SHP77 (cell line): ENCODE measurements around the gene LTBP1.

ENCODE experiments used
- DNase-seq, 2 experiments: peaks; one replicate each; lab custom pipeline; 2025; lab: John Stamatoyannopoulos, UW

LTBP1 gene

DNA sequence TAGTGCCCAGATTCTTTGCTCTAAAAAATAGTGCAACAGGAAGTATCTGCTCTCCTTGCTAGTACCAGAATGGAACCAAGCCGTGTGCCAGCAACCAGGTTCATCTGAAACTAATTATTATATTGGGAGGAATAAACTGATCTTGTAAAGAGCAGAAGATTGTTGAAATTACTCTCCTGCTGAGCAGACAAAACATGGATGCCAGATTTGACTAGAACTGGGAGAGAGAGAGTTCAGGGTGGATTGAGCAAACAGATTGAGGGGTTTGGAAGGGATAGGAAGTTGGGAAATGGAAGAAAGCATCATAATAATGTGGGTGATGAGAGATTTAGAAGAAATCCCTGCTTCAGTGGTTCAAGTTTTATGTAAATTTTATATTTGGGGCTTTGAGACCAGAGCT is 369.6 kb downstream of the LTBP1 start:
- no peak for DNase-seq

DNA sequence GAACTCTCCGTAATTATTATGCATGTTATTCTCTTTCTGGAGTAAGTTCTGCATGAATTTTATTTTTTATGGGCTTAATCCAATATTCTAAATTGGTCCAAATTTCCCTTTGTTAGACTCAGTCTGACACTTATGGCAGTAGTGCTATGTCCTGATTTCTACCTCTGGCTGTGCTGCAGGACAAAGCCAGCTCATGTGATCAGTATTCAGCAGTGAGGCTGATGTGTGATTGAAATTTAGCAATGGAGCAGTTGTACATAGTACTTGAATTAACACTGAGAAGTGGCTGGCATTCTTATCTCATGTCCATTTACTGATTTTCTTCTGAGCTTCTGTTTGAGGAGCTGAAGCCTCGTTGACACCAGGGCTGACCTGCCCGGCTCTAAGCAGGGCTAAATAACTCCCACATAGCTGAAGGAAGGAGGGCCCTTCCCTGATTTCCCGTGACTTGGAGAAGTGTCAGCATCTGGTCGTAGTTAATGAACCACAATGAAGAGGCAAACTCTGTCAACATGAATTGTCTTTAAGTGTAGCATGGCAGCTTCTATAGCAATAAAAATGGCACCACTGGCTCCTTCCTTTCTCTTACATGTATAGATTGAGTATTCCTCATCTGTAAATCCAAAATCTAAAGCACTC is 370.7 kb downstream of the LTBP1 start:
- no peak for DNase-seq

DNA sequence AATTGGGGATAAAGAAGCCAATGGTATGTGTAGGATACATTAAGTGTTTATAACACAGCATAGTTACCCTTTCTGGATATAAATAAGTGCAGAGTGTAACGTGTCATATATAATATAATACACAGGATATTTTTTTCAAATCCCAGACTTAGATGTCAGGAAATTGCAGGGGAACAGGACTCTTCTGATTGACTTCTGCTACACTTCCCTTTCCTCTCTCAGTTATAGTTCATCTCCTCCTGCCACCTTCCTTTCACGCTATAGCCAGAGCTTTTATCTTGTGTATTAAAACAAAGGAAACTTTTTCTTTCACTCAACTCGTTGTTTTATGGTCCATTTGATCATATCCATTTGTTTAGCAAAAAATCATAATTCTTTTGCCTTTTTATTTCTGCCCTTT is 371.7 kb downstream of the LTBP1 start:
- DNase-seq = no peak

DNA sequence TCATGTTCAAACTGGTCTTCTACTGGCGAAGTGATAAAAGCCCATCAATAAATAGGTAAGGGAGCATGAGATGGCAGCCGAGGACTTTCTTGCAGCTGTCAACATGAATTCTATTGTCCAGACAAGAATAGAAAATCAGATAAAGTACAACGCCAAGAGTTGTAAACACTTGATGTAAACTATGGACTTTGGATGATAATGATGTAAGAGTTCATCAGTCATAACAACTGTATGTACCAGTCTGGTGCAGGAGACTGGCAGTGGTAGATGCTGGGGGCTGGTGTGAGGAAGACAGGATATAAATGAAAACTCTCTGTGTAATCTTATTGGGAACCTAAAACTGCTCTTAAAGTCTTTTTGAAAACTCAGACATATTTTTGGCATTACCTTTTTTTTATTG is 373.8 kb downstream of the LTBP1 start:
- no peak for DNase-seq

DNA sequence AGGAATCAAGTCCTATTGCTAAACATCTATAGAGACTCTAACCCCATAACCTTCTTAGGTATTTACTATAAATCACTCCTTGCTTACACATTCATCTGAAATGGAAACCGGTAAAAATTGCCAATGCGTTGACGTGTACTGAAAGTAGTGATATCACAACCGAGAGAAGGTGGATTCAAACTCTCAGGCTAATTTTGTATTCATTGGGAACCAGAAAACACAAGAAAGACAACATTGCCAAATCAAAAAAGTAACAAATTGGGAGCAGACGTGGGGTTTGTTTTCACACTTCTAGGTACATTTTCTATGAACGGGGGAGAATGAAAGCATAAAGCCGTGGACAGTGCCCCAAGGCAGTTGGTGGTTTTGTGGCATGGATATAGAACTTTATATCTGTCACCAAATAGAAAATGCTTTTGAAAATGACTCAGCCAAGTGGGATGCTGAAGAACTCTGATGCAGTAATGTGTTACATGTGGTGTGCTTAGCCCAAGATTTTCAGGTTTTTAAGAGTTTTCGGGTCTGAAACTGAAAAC is 374.6 kb downstream of the LTBP1 start:
- DNase-seq = no peak

DNA sequence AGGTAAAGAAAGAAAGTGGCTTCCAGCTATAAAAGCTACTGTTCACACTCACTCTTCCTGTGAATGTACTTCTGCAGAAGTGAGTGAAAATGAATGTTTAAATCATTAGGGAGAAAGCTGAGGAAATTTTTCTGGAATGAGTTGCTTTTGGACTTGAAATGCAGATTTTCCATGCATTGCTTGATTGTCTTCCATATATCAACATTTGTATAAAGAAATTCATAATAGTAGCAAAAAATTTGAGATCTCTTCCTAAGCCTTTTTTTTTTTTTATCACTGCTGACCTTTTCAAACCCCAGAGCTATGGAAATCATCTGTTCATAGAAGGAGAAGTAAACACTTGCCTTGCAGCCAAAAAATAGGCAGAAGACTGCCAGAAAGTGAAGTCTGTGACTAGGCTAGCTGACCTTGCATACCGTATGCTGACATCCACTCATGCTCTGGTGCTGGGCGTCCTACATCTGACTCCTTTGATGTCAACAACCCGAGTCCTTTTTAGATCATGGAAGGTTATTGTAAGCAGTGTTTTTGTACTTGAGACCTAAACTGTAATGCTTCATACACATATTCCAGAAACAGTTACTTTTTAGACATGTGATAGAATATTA is 375.2 kb downstream of the LTBP1 start:
- no peak for DNase-seq

DNA sequence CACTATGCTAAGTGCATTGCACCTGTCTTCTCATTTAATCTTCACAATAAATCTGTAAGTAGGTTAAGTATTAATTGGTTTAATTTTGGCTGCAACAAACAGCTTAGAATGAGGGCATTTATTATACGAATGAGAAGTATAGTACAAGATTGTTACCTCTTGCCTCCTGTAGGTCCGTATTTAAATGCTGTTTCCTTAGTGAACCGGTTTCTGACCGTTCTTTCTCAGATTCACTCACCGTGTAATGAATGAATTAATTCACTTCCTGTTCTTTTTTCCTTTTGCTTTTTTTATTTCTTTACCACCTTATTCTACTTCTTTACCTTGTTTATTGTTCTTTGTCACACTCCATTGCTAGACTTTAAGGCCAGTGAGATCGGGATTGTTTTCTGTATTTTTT is 375.9 kb downstream of the LTBP1 start:
- no peak for DNase-seq

DNA sequence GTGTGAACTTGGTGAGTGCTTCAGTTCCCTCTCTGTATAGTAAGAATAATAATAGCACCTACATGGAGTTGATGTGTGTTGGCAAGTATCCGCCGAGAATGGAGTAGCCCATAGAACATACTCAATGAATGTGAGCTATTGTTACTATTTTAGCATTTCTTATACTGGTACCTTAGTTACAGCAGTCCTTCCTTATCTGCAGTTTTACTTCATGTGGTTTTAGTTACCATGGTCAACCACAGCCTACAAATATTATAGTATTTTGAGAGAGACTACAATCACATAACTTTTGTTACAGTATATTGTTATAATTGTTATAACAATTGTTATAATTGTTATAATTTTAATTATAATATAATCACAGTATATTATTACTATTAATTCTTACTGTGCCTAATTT is 377.2 kb downstream of the LTBP1 start:
- no peak for DNase-seq

DNA sequence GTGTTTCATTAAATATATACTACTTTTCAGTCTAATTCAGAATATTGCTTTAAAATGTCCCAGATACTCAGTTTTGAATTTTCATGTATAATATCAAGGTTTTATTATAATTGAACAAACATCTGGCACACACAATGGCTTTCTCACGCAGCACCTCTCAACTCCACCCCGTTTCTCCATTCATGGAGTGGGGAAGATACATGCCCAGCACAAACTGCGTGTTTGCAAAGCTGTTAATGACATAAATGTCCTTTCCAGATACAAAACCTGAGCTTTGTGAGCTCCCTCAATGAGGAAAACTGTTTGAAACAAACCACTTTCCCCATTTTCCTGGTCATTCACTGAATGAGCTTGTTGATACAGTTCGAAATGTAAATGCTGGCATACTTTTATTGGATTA is 379.3 kb downstream of the LTBP1 start:
- peak; percentile 28 to 46 for DNase-seq

DNA sequence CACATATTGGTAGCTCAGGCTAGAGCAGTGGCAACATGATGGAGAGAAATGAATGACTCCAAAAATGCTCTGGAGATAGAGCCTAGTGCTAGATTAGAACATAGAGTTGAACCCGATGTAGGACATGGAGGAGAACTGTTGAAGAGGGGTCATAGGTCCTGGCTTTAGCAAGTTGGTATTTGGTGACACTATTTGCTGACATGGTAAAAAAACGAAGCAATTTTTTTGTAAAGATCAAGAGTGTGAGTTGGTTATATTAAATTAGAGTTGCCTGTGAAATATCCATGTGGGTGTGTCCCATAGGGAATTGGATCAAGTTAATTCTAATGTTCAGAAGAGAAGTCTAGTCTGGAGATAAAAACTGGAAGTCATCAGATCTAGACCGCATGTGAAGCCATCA is 386.7 kb downstream of the LTBP1 start:
- no peak for DNase-seq

DNA sequence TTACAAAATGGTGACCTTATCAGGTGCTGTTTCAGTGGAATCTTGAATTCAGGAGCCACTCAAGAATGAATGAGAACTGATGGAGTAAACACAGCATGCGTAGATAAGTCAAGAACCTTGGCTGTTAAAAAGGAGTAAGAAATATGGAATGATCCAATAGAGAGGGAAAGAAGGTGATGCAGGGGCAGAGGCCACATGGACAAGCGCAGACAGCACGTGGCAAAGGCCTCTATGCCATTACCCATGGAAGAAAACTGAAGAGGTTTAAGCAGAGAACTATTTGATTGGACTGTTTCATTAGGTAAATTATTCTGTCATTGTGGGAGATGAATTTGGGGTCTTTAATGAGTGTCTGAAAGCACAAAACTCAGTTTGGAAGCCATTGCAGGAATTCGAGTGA is 387.3 kb downstream of the LTBP1 start:
- no peak for DNase-seq

DNA sequence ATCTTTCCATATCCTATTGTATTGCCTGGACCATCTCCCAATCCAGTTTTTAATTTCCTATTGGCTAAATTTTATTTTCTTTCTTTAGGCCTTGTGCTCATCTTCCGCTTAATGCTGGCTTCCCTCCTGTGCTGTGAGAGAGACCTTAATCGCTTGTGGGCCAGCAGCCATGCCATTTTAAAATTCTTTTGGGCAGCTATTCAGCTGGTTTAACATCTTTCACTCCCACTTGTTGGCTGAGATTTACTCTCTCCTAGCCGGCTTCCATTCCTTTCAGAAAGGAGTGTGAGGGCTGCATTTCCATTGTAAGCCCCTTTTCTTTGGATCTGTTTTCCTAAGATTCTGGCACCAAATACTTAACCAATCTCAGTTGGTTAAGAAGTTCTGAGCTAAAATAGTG is 388.8 kb downstream of the LTBP1 start:
- DNase-seq = no peak

DNA sequence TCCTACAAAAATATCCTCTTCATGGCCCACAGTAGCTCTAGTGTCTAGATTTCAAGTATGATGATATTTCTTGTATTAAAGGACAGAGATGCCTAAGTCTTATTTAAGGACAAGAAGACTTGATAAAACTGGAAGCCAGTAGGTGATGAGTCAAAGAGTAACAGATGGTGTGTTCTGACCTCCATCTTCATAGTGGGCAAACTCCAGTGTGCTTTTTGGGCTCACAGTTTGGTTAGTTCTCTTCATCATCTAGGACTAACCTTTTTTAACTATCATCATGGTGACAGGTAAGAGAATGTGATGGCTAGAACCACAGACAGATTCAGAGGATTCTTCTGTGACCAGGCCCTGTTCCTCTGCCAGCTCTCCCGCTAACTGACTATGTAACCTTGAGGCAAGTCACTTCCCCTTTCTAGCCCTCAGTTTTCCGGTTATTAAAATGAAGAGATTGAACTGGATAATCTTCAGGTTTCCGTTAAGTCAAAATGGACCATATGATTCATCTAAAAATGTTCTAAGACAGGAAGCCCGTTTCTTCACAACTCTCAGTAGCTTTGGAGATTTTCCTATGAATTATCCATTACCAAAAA is 389.4 kb downstream of the LTBP1 start:
- no peak for DNase-seq

DNA sequence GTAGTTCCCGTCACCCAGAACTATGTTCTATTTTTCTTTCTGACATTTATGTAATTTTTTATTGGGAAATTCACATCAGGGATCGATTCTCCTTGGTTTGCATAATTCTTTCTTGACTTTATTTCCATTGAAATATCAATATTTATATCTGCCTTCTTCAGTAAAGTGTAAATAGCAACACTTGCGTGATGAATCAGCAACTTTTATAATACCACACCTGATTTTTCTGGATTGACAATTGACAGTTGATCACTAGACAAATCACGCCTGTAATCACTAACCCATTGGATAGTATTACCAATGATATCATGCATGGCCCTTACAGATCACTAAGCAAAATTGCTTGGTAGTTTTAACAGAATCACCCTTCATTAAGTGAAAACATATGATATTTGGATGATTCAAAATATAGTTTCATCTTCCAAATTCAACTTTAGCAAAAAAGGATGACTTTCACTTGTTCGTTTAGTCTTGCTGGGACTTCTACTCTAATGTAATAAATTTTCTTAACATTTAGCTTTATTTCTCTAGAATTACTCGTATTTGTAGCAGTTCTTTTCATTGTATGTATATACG is 390.7 kb downstream of the LTBP1 start:
- no peak for DNase-seq

DNA sequence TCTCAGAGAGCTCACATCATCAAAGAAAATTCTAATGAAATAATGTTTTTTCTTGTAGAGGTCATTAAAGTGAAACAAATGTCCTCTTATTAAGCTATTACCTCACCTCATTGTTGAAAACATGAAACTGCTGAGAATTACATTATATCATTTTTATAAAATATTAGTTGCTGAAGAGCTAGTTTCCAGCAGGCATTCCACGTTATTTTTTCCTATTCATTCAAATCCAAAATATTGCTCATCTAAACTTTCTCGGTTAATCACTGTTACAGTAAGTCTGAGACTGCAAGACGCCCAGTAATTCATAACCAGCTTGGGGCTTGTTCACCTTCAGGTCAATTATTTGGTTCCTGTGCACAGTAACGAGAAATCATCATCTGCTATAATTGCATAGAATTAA is 391.2 kb downstream of the LTBP1 start:
- DNase-seq = no peak

DNA sequence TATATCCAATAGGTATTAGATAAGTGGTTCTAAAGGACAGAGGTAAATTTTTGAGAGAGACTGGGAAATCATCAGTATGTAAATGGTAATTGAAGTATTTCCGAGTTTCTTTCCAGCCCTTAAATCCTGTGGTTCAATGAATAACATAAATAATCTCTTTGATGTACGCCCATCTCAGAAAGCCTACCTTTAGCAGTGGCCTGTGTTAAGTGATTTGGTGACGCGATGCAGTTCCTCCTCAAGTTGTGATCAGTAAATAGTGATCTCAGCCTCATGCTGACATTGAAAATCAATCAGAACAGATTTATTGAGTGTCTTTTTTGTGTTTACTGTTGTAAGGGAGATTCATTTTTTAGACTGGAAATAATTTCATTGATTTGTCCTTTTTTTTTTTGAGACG is 392.5 kb downstream of the LTBP1 start:
- no peak for DNase-seq

DNA sequence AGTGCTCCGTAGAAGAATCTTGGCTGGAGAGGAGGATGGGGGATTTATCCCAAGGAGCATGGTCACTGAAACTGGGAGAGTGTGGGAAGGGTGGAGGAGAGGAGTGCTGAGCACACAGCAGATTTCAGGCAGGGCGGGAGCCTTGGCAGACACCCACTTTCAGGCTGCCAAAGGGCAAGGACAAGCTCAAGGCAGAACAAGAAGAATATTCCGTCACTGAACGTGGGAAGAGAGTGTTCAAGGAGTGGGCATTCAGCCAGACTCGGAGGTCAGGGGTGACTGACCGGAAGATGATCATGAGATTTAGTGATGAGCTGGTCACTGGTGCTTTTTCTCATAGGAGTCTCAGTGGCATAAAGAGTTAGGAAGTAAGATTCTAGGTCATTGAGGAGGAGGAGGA is 393.5 kb downstream of the LTBP1 start:
- DNase-seq = no peak

DNA sequence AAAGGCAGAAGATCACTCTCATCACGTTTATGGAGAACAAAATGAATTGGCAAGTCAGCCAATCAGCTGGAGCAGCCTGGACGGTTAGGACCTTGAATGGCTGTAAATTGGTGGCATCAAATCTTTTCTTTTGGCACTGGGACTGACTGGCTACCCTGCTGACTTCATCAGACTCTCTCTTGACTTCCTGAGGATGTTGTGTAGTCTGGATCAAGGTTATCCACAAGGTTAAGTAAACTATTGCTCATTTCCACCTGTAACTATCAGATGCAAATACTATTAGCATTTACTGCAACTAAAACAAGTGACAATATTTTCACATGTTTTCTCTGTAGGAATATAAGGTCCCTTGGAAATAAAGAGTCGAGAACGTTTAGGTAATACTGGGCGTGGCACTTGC is 395.4 kb downstream of the LTBP1 start:
- no peak for DNase-seq

DNA sequence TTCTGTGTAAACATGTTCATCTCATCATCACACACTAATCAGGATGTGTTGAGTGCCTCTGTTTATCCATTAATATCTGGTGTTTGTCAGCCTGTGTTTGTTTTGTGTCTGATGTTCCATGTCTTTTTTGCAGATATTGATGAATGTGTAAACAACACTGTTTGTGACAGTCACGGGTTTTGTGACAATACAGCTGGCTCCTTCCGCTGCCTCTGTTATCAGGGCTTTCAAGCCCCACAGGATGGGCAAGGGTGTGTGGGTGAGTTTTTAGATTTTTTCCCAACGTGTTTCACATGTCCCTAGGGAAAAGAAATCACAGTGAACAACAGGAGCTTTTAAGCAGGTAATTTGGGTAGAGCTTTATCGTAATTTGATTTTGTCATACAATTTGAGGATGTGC is 396.0 kb downstream of the LTBP1 start:
- no peak for DNase-seq

DNA sequence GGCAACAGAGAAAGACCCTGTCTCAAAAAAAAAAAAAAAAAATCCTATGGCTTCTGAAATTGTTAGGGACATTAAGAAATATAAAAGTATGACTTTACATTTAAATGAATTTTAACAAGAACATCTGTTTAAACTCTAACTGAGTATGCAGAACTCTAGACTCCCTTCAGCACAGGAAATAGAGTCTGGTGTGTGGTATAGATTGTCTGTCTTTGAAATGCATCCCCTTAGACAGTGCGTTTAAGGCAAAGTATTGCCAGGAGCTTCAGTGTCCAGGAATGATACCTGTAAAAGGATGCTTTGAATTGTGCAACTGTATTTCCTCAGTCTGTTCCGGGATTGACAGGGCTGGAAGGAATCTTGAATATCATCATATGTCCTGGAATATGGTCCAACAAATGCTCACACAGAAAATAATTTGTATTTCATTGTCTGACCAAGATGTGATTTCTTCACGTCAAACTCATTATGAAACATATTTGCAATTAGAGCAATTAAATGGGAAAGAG is 396.7 kb downstream of the LTBP1 start:
- DNase-seq = no peak

DNA sequence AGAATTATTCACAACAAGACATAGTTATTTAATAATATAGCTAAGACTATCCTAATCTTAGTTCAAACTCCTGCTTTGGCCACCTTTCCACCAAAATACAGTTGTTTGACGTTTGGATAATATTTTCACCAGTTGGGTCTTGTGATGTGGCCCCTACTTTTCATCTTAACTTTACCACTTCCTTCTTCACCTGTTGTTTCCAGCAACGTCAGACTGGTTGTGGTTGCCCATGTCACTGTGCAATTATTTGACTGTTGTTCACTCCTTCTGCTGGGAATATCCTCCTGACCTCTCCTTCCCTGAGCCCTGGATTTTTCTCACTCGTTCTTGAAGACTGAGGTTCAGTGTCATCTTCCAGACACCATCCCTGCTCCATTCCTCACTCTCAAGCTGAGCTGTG is 397.5 kb downstream of the LTBP1 start:
- no peak for DNase-seq

DNA sequence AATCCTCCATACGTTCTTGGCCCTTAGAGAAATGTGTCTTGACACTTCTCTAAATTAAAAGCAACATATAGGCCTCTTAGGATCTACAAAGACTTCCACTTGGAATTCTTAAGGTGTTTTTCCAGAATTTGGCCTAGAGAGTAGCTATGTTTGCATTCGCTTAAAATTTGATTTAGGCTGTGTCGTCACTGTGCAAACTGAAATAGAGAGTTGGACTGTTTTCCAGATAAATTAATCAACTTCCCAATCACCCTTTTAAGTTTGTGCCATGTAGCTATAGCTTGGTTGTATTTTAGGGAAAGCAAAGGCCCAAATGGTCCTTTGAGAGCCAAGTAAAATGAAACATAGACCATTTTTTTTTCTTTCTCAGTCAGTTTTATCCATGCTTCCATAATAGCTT is 401.1 kb downstream of the LTBP1 start:
- DNase-seq = no peak

DNA sequence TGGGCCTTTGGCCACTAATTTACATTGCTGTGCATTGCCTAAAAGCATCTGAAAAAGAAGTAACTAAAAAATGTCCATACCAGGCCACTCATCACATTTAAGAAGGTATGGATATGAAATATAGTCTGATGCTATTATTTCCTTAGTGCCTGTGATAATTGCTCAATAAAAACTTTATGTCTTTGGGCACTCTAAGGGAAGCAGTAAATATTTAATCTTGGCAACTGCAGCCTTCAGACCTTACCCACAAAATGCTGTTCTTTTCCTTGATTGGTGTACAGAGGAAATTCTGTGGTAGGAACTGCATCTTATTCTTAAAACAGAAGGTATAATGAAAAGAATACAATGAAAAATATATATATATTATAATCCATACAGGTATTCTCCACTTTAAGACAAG is 403.9 kb downstream of the LTBP1 start:
- DNase-seq = no peak
